Cardiac fibroblast (primary cell): ENCODE results near the gene VWA3A.
"Not testable (repeated sequence)": the region's sequence is repeated elsewhere in the genome, so short reads cannot be mapped to it uniquely, and the experiment has no call there.

Experiments
- DNase-seq, 2 donors: peaks; one replicate each; pipeline versions ENCODE4 v3.0.0 to v3.0.0-alpha.2; 2010; ENCODE audit warnings: low read depth in 2 of 2
- H3K4me3 ChIP-seq, 2 donors: replicated peaks in 1 of 2; 1 replicate in 1 of 2; 2 replicates in 1 of 2; pipeline ENCODE4 v1.5.1; 2011; ENCODE audit warnings: low read depth in 2 of 2, low read length in 2 of 2, mild to moderate bottlenecking in 2 of 2, moderate library complexity in 1 of 2
- TF ChIP-seq, protein P1 (sequence below): IDR thresholded peaks from one replicate; pipeline ENCODE4 v1.5.1; 2011; ENCODE audit warnings: low read depth, mild to moderate bottlenecking, low read length, inconsistent platforms

VWA3A gene

DNA sequence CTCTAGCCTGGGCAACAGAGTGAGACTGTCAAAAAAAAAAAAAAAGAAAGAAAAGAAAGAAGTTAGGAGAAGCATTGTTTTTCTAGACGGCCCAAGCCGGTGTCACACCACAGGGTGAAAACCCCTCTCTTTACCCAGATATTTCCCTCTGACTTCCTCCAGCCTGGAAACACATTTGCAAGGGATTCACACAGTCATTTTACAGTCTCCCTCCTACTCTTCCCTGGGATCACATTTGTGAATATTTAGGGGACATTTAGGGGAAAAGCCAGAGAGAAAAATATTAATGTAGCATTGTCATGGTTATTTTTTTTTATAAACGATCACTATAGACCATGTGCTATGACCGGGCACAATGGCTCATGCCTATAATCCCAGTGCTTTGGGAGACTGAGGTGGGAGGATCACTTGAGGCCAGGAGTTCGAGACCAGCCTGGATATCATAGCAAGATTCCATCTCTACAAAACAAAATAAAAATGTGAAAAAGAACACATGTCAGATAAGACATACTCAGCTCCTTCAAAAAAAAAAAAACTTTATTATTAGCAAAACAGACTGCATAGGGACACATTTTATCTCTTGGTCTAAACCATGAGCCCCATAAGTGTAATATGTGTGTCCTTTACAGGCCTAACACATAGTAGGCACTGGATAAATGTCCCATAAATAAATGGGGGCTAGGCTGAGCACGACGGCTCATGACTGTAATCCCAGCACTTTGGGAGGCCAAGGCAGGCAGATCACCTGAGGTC, 59.1 kb downstream of the VWA3A start:
- no peak overlapping the region for H3K4me3 ChIP-seq
- TF ChIP-seq, protein P1, sequence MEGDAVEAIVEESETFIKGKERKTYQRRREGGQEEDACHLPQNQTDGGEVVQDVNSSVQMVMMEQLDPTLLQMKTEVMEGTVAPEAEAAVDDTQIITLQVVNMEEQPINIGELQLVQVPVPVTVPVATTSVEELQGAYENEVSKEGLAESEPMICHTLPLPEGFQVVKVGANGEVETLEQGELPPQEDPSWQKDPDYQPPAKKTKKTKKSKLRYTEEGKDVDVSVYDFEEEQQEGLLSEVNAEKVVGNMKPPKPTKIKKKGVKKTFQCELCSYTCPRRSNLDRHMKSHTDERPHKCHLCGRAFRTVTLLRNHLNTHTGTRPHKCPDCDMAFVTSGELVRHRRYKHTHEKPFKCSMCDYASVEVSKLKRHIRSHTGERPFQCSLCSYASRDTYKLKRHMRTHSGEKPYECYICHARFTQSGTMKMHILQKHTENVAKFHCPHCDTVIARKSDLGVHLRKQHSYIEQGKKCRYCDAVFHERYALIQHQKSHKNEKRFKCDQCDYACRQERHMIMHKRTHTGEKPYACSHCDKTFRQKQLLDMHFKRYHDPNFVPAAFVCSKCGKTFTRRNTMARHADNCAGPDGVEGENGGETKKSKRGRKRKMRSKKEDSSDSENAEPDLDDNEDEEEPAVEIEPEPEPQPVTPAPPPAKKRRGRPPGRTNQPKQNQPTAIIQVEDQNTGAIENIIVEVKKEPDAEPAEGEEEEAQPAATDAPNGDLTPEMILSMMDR: no peak
- DNase-seq: no peak

DNA sequence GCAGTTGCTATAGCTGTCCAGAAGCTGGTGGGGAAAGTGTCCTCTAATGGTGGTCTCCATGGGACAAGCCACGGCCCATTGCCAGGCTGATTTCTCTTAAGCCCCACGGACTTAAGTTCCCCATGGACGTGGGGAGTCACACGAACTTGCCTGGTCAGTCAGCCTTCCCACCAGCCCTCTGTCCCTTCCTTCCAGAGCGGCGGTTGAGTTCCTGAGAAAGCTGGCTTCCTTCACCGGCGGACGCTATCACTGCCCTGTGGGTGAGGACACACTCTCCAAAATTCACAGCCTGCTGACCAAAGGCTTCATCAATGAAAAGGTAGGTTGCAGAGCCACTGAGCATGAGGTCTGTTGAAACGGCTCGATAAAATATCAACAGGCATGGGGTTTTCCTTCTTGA, 60.0 kb downstream of the VWA3A start:
- DNase-seq: no peak
- TF ChIP-seq, protein P1: no peak
- no peak overlapping the region for H3K4me3 ChIP-seq

DNA sequence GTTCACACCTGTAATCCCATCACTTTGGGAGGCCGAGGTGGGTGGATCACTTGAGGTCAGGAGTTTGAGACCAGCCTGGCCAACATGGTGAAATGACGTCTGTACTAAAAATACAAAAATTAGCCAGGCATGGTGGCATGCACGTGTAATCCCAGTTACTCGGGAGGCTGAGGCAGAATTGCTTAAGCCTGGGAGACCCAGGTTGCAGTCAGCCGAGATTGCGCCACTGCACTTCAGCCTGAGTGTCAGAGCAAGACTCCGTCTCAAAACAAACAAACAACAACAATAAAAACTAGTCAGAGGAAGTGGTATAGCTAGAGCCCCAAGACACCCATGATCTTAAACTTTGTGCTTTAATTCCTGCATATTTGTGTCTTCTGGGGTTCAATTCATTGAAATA, 60.7 kb downstream of the VWA3A start:
- H3K4me3 ChIP-seq: not testable (repeated sequence)
- DNase-seq: peak in 1 of 2 donors; percentile 31

DNA sequence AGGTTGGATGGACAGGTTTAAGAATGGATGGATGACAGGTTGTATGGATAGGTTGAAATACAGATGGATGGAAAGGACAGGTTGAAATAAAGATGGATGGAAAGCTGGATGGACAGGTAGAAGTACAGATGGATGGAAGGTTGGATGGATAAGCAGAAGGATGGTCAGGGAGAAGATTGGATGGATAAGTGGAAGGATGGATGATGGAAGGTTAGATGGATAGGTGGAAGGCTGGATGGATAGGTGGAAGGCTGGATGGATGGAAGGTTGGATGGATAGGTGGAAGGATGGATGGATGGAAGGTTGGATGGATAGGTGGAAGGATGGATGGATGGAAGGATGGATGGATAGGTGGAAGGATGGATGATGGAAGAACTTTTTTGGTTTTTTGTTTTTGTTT, 69.1 kb downstream of the VWA3A start:
- no peak overlapping the region for H3K4me3 ChIP-seq
- DNase-seq: no peak
- TF ChIP-seq, protein P1: no peak

DNA sequence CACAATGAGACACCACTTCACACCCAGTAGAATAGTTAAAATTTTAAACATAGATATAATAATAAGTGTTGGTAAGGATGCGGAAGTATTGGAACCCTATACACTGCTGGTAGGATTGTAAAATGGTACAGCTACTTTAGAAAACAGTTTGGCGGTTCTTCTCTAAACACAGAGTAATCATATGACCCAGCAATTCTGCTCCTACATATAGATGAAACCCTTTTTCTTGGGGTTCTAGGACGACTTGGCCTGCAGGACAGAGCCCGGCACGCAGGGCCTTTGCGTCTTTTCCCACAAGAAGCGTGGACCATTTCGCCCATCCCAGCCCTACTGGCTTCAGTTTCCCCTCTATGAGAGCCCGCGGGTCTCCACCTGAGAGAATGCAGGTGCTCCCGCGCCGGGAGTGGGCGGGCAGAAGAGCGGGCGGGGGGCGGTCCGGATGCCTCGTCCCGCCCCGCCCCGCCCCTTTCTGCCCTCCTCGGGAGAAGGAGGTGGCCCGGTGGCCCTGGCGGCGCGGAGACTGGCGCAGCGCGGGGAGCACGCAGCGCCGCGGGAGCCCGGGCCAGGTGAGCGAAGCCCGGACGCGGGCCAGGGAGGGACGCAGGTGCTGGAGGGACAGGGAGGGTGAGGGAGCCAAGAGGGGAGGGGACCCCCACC, 69.8 kb downstream of the VWA3A start, which contains the start of gene SDR42E2:
TSS of gene SDR42E2 (plus strand) at position 508 of the 657 bp plus-strand sequence. CDS start 3,077 bp downstream, outside the sequence.
- no peak within 1 kb of the TSS for H3K4me3 ChIP-seq
- no peak for DNase-seq
- TF ChIP-seq, protein P1: no peak

DNA sequence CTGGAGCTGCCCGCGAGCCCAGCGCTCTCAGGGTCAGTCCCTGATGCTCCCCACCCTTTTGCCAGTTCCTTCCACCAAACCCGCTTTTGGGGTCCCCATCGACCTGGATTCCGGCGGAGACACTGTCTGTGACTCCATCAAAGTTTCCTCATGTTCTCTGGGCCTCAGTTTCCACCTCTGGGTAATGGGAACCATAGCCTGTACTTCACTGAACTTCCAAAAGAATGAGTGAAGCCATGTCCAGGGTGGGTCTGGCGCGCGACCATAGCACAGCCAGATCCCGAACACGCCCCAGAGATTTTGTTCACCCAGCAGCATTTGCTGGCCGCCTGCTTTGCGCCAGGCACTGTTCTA, 70.3 kb downstream of the VWA3A start:
- H3K4me3 ChIP-seq: no peak overlapping the region
- no peak for DNase-seq
- TF ChIP-seq, protein P1: no peak

DNA sequence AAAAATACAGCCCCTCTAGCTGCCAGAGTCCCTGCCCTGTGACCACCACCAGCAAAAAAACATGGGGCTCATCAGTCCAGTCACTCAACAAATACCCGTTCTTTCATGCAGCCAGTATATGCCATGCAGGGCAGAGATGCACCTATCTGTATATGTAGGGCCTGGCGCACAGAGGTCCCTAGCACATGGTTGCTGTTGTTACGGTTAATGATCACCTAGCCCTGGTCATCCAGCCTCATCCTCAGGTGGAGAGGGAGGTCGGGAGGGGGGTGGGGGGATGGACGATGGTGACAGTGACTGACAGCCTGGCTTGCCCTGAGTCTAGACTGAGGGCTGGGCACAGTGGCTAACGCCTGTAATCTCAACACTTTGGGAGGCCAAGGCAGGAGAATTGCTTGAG, 71.5 kb downstream of the VWA3A start:
- no peak for DNase-seq
- TF ChIP-seq, protein P1: no peak

More for the DNA sequence above, 71.5 kb downstream of the VWA3A start:
- no peak overlapping the region for H3K4me3 ChIP-seq
